Measurements from ENCODE around the gene PHC2. TPM values are rescaled to one million over a fixed set of nuclear protein-coding genes. Genes with fewer than 3 reads are reported as not detected.

Gene PHC2
- total RNA-seq, 1 donor from 2014 or later: 155 TPM

GRCh38 chr1:33426916-33427315 is 4.0 kb downstream of the PHC2 start:
- Mint-ChIP-seq H3K36me3 (ENCODE audit: low read depth) (no peaks in the 10 kb centered on the region), H3K27ac (ENCODE audit: unreplicated experiment) (no peak overlapping the region), H3K27me3 (ENCODE audit: low read depth) (peaks cover 8% of the 10 kb centered on the region), H3K4me3 (no peak overlapping the region), H3K4me1 (peaks cover 17% of the 10 kb centered on the region), H3K9me3 (peaks cover 2% of the 10 kb centered on the region)
- TF ChIP-seq CTCF (conservative IDR thresholded peaks at IDR 0.05): no peak
- no peak for DNase-seq (ENCODE audit: low read depth, low spot score)

- no peak overlapping the region for H3K27ac Mint-ChIP-seq (ENCODE audit: unreplicated experiment)
- H3K9me3 Mint-ChIP-seq: peaks cover 7% of the 10 kb centered on the region
- H3K4me3 Mint-ChIP-seq: no peak overlapping the region
- H3K36me3 Mint-ChIP-seq (ENCODE audit: low read depth): peaks cover 3% of the 10 kb centered on the region
- no peak for DNase-seq (ENCODE audit: low read depth, low spot score)
- TF ChIP-seq CTCF (conservative IDR thresholded peaks at IDR 0.05): no peak
- peaks cover 8% of the 10 kb centered on the region for H3K27me3 Mint-ChIP-seq (ENCODE audit: low read depth)
- H3K4me1 Mint-ChIP-seq: peaks cover 24% of the 10 kb centered on the region
Measured at GRCh38 chr1:33425900-33426299, 5.0 kb downstream of the PHC2 start.

- no peak for DNase-seq (ENCODE audit: low read depth, low spot score)
- Mint-ChIP-seq H3K4me3 (no peak overlapping the region), H3K36me3 (ENCODE audit: low read depth) (peaks cover 3% of the 10 kb centered on the region), H3K9me3 (peaks cover 9% of the 10 kb centered on the region), H3K27ac (ENCODE audit: unreplicated experiment) (no peak overlapping the region), H3K4me1 (peaks cover 25% of the 10 kb centered on the region), H3K27me3 (ENCODE audit: low read depth) (peaks cover 8% of the 10 kb centered on the region)
- TF ChIP-seq CTCF (conservative IDR thresholded peaks at IDR 0.05): no peak
Measured at GRCh38 chr1:33424610-33425009, 6.3 kb downstream of the PHC2 start.

- TF ChIP-seq CTCF (conservative IDR thresholded peaks at IDR 0.05): no peak
- no peak for DNase-seq (ENCODE audit: low read depth, low spot score)
- H3K36me3 Mint-ChIP-seq (ENCODE audit: low read depth): peaks cover 3% of the 10 kb centered on the region
- H3K4me1 Mint-ChIP-seq: peaks cover 25% of the 10 kb centered on the region
- no peak overlapping the region for H3K27ac Mint-ChIP-seq (ENCODE audit: unreplicated experiment)
- no peak overlapping the region for H3K4me3 Mint-ChIP-seq
- peaks cover 8% of the 10 kb centered on the region for H3K27me3 Mint-ChIP-seq (ENCODE audit: low read depth)
- H3K9me3 Mint-ChIP-seq: peaks cover 9% of the 10 kb centered on the region
Measured at GRCh38 chr1:33424205-33424604, 6.7 kb downstream of the PHC2 start.

- H3K36me3 Mint-ChIP-seq (ENCODE audit: low read depth): peaks cover 9% of the 10 kb centered on the region
- H3K27ac Mint-ChIP-seq (ENCODE audit: unreplicated experiment): no peak overlapping the region
- no peak for TF ChIP-seq CTCF (conservative IDR thresholded peaks at IDR 0.05)
- peaks cover 25% of the 10 kb centered on the region for H3K4me1 Mint-ChIP-seq
- no peak for DNase-seq (ENCODE audit: low read depth, low spot score)
- no peak overlapping the region for H3K4me3 Mint-ChIP-seq
- H3K27me3 Mint-ChIP-seq (ENCODE audit: low read depth): peaks cover 7% of the 10 kb centered on the region
- H3K9me3 Mint-ChIP-seq: peaks cover 16% of the 10 kb centered on the region
Measured at GRCh38 chr1:33420870-33421775, 9.8 kb downstream of the PHC2 start.

Data from neural crest cell (in vitro differentiated cells).